ENCODE results near the gene PIP5K1C. TPM values are rescaled to one million over a fixed set of nuclear protein-coding genes. Genes with fewer than 3 reads are reported as not detected.

Gene PIP5K1C
- total and polyA plus RNA-seq, 9 donors: 6.0 to 41.7 (median 30.8) TPM

DNA sequence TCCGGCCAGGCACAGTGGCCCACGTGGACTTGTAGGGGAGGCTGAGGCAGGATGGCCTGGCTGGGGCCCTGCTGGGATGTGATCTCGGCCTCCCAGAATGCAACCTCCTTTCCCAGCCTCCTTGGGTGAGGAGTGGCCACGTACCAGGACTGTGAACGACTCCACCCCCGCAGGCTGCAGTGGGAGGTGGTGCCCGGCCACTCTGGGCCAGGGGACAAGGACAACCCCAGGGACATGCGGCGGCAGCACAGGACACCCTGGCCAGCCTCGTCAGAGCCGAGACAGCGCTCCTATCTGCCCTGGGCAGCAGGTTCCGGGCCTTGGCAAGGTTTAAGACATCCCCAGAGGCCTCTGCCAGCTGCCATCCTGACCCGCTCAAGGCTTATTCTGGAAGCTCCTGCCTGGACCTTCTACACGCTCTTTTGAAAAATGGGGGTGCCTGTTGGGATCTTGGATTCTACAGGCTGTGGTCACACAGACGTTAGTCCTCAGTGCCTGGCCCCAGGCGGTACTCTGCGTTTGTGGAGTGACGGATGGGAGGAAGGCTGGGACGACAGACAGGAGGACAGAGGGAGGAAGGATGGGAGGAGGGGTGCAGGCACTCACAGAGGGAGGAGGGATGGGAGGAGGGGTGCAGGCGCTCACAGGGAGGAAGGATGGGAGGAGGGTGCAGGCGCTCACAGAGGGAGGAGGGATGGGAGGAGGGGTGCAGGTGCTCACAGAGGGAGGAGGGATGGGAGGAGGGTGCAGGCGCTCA is 53.8 kb downstream of the PIP5K1C start:
- WGBS, 3 donors: 85 to 88% (median 85%) methylated on average over 22 to 23 of the region's 23 CpGs
- Histone ChIP-seq H3K4me1 (ENCODE audit: insufficient read depth) (no peaks in the 10 kb centered on the region), H3K27ac (no peak overlapping the region)

DNA sequence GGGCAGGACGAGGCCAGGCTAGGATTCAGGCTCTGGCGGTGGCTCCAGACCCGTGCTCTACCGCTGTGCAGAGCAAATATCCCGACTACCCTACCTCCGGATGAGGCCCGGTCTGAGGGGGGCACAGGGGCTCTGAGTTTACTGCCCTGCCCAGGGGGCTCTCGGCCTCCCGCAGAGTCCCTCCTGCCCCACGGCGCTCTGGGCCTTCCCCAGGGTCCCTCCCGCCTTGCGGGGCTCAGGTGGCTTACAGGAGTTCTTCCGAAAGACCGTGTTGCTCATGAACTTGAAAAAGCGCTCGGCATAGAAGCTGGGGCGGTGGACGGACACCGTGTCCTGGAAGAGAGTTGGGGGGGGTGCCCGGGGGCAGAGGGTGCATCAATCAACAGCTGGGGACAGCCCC is 54.5 kb downstream of the PIP5K1C start:
- WGBS, 3 donors: 82 to 91% (median 87%) methylated on average over 21 of the region's 21 CpGs
- Histone ChIP-seq H3K27me3 (no peaks in the 10 kb centered on the region), H3K27ac (no peak overlapping the region), H3K36me3 (no peaks in the 10 kb centered on the region), H3K4me1 (ENCODE audit: insufficient read depth) (no peaks in the 10 kb centered on the region), H3K4me3 (no peak overlapping the region), H3K9me3 (no peaks in the 10 kb centered on the region)
- intact Hi-C loops (cut with DNase I): no loop called here
- DNase-seq: no peak
- no peak for TF ChIP-seq POLR2A (IDR thresholded peaks at IDR 0.05)
- no peak for TF ChIP-seq EP300 (IDR thresholded peaks at IDR 0.05)
- no peak for TF ChIP-seq CTCF (IDR thresholded peaks at IDR 0.05)

More for the DNA sequence above, 53.8 kb downstream of the PIP5K1C start:
- DNase-seq: no peak
- no peaks in the 10 kb centered on the region for H3K9me3 ChIP-seq
- no peaks in the 10 kb centered on the region for H3K36me3 ChIP-seq
- TF ChIP-seq EP300 (IDR thresholded peaks at IDR 0.05) (no peak), POLR2A (IDR thresholded peaks at IDR 0.05) (no peak), CTCF (IDR thresholded peaks at IDR 0.05) (no peak)
- H3K27me3 ChIP-seq: no peaks in the 10 kb centered on the region
- H3K4me3 ChIP-seq: no peak overlapping the region
- intact Hi-C loops (cut with DNase I): no loop called here

DNA sequence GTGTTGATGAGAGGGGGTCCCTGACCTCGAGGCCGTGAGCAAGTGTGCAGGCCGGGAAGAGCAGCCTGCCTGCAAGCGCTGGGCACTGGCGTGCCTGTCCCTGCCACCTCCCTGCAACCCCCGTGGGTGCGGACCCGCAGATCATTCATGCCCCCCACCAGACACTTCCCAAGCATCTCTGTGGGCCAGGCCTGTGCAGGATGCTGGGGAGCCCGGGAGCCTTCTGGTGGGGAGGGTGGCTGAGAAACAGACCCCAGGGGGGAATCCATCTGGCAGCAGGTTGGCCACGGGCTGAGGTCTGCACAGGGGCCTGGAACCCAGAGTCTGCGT is 55.2 kb downstream of the PIP5K1C start:
- no peak overlapping the region for H3K4me3 ChIP-seq
- no peak for DNase-seq
- H3K27me3 ChIP-seq: no peaks in the 10 kb centered on the region
- no peaks in the 10 kb centered on the region for H3K36me3 ChIP-seq
- intact Hi-C loops (cut with DNase I): no loop called here
- TF ChIP-seq CTCF (IDR thresholded peaks at IDR 0.05) (no peak), POLR2A (IDR thresholded peaks at IDR 0.05) (no peak), EP300 (IDR thresholded peaks at IDR 0.05) (no peak)
- no peaks in the 10 kb centered on the region for H3K9me3 ChIP-seq
- 66 to 81% (median 74%) methylated on average over 11 of the region's 11 CpGs for WGBS, 3 donors
- no peak overlapping the region for H3K27ac ChIP-seq
- H3K4me1 ChIP-seq (ENCODE audit: insufficient read depth): no peaks in the 10 kb centered on the region

DNA sequence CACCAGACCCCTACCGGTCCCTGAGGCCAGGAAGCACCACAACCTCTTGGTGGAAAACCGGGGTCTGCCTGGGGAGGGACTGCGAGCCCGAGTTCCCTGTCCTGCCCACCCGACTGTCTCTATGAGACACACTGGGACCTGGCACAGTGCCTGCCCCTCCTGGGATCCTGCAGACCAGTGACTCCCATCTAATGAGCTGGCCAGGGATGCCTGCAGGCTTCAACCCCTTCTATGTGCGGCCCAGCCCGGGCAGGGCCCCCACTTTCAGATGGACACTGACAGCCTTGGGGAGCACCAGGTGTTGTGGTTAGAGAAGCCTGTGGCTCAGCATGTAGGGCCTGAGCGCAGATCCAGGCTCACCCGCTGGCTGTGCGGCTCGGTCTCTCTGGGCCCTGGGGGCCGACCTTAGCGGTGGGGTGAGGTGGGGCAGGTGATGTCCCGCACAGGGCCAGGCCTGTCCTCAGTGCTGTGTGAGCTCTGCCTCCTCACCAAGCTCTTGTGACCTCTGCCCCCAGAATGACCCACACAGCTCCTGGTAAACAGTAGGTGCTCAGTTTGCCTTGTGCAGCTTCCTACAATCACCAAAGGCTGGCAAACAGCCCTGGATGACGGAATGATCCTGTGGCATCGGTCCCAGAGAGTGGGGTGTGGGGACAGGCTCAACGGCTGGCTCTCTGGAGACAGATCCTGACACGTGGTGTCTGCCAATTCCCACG is 55.8 kb downstream of the PIP5K1C start:
- no peak overlapping the region for H3K27ac ChIP-seq
- WGBS, 3 donors: 77 to 78% (median 77%) methylated on average over 17 to 19 of the region's 19 CpGs
- intact Hi-C loops (cut with DNase I): no loop called here
- no peak overlapping the region for H3K4me3 ChIP-seq
- H3K36me3 ChIP-seq: no peaks in the 10 kb centered on the region
- no peaks in the 10 kb centered on the region for H3K4me1 ChIP-seq (ENCODE audit: insufficient read depth)
- H3K27me3 ChIP-seq: no peaks in the 10 kb centered on the region
- no peaks in the 10 kb centered on the region for H3K9me3 ChIP-seq
- no peak for DNase-seq
- TF ChIP-seq POLR2A (IDR thresholded peaks at IDR 0.05) (no peak), CTCF (IDR thresholded peaks at IDR 0.05) (no peak), EP300 (IDR thresholded peaks at IDR 0.05) (no peak)

Data from ovary (tissue), 9 donors.